K562 (cell line): ENCODE measurements around the gene GIGYF1. TPM values are rescaled to one million over a fixed set of nuclear protein-coding genes. Genes with fewer than 3 reads are reported as not detected.

Experiments
- CEBPB ChIP-seq: fragments of 450-650 bp; IDR thresholded peaks from 2 replicates; pipeline ENCODE4 v1.6.1; 2016; ENCODE audit warnings: missing genetic modification characterization, missing compliant biosample characterization
- CXXC5 ChIP-seq: fragments of 250-450 bp; sonication (Bioruptor Pico); IDR thresholded peaks from 2 replicates; pipeline ENCODE4 v1.8.0; 2022; ENCODE audit warnings: inconsistent platforms, mild to moderate bottlenecking, moderate library complexity
- EWSR1 ChIP-seq: fragments of 450-650 bp; IDR thresholded peaks from 2 replicates; pipeline ENCODE4 v1.6.1; 2018; ENCODE audit warnings: borderline replicate concordance, mild to moderate bottlenecking, low read depth, moderate library complexity; ENCODE audit not compliant: partially characterized antibody
- MCM7 ChIP-seq, 2 experiments: fragments of 450-650 bp; IDR thresholded peaks; 2 replicates each; pipeline ENCODE4 v1.6.1; 2016 to 2018
- NELFE ChIP-seq: IDR thresholded peaks from 2 replicates; pipeline ENCODE4 v1.6.1; 2011; ENCODE audit warnings: mild to moderate bottlenecking; ENCODE audit not compliant: insufficient read depth, insufficient read length
- OTX1 ChIP-seq: fragments of 450-650 bp; formaldehyde crosslinking; IDR thresholded peaks from 2 replicates; pipeline ENCODE4 v1.4.0; 2022; ENCODE audit warnings: mild to moderate bottlenecking
- RFX1 ChIP-seq: fragments of 450-650 bp; IDR thresholded peaks from 2 replicates; pipeline ENCODE4 v1.6.1; 2016; ENCODE audit warnings: mild to moderate bottlenecking, moderate library complexity
- RFX5 ChIP-seq: IDR thresholded peaks from 2 replicates; pipeline ENCODE4 v1.6.1; 2011; ENCODE audit warnings: low read depth, mild to moderate bottlenecking, improper control_type of control experiment, low read length
- SETDB1 ChIP-seq: IDR thresholded peaks from one replicate; pipeline ENCODE4 v1.6.1; 2012; ENCODE audit warnings: low read length, control low read depth, inconsistent platforms
- SIN3B ChIP-seq: fragments of 450-650 bp; IDR thresholded peaks from 2 replicates; pipeline ENCODE4 v1.6.1; 2017; ENCODE audit warnings: low read depth, mild to moderate bottlenecking, moderate library complexity
- ZBED1 ChIP-seq: IDR thresholded peaks from 2 replicates; pipeline ENCODE4 v1.6.1; 2014
- ZBTB1 ChIP-seq: sonication (generic); formaldehyde crosslinking; IDR thresholded peaks from 2 replicates; pipeline ENCODE4 v1.8.1; 2023; ENCODE audit warnings: missing genetic modification reagents, low read depth, mild to moderate bottlenecking, borderline replicate concordance
- ZNF146 ChIP-seq: IDR thresholded peaks from one replicate; pipeline ENCODE4 v1.6.1; 2018; ENCODE audit warnings: missing compliant biosample characterization; ENCODE audit not compliant: unreplicated experiment
- ZNF224 ChIP-seq: sonication (generic); formaldehyde crosslinking; IDR thresholded peaks from 2 replicates; pipeline ENCODE4 v1.8.0; 2022; ENCODE audit warnings: mild to moderate bottlenecking, missing genetic modification reagents
- ZNF354B ChIP-seq: fragments of 250-450 bp; sonication (Bioruptor Pico); IDR thresholded peaks from 2 replicates; pipeline ENCODE4 v1.4.0; 2020
- ZNF551 ChIP-seq: fragments of 250-450 bp; sonication (Bioruptor Pico); IDR thresholded peaks from 2 replicates; pipeline ENCODE4 v1.5.0; 2021; ENCODE audit warnings: mild to moderate bottlenecking, moderate library complexity
- ZNF780A ChIP-seq: fragments of 250-450 bp; sonication (Bioruptor Pico); IDR thresholded peaks from 2 replicates; pipeline ENCODE4 v1.5.0; 2021; ENCODE audit warnings: mild to moderate bottlenecking
- polyA plus RNA-seq, 8 experiments: library from polyadenylated mRNA; depleted of rRNA in 4 of 8; stranded (reverse) in 5 of 8; unstranded in 3 of 8; fragments of >200 nt; fragmentation: Nextera tagmentation in 2 of 8; fragmentation: Illumina TruSeq in 1 of 8; extraction: Ambion mirVana in 2 of 8; extraction: Trizol in 1 of 8; gene quantifications; 2 replicates each; pipeline versions ENCODE4 v1.2.1 to v1.2.3, GENCODE V29; 2011 to 2014; ENCODE audit warnings: inconsistent platforms in 1 of 8, missing spikeins in 1 of 8
- total RNA-seq, 7 experiments: library from RNA; depleted of rRNA in 6 of 7; stranded (reverse); fragments of >200 nt in 6 of 7; fragmentation: Illumina TruSeq in 2 of 7; extraction: Trizol in 2 of 7; gene quantifications; 2 replicates each; pipeline versions ENCODE4 v1.2.1 to v1.2.3, GENCODE V29; 2011 to 2021; ENCODE audit warnings: low replicate concordance in 1 of 7
- TF ChIP-seq, protein P1 (sequence below): fragments of 450-650 bp; IDR thresholded peaks from 2 replicates; pipeline ENCODE4 v1.6.1; 2017; ENCODE audit warnings: antibody characterized with exemption, mild to moderate bottlenecking
- TF ChIP-seq, protein P2 (sequence below): sonication (generic); formaldehyde crosslinking; IDR thresholded peaks from 2 replicates; pipeline ENCODE4 v1.8.1; 2022; ENCODE audit warnings: missing genetic modification reagents

Gene GIGYF1
- total and polyA plus RNA-seq, 9 of the 15 experiments (the other 6 are each of a cell fraction or from before 2014, with no cell fraction given) = 0.56 to 76.2 (median 16.8) TPM

DNA sequence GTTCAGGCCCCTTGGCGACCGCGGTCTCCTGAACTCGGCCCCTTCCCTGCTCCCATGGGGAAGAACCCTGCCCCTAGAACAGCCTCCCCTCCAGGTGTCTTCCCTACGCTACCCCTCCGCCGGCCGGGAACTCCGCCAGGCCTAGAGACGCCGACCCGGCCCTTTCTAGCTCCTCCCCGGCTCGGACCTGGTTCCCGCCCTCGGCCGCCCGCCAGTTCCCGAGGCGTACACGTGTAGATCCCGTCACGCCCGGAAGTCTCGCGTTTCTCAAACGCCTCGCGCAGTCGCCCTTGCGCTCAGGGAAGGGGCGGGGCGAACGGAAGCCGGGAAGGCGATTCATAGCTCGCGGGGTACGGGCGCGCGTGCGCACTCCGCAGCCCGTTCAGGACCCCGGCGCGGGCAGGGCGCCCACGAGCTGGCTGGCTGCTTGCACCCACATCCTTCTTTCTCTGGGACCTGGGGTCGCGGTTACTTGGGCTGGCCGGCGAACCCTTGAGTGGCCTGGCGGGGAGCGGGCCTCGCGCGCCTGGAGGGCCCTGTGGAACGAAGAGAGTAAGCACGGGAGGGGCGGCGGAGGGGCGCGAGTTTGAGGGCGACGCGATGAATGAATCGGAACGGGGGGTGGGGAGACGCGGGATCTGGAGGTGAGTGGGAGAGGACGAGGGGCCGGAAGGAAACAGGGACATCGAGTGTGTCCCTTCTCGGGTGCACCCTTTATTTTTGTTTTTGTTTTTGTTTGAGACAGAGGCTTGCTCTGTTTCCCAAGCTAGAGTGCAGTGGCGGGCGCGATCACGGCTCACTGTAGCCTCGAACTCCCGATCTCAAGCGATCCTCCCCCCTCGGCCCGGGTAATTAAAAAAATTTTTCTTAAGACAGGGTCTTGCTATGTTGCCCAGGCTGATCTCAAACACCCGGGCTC is 12.0 kb upstream of the GIGYF1 start, which contains the start of gene POP7 (continued):
- TF ChIP-seq NELFE = no peak
- no peak for TF ChIP-seq SETDB1
- peak; percentile 81; the same call in 1 of the 2 replicates for TF ChIP-seq OTX1 (CRISPR knock-in tag)
- TF ChIP-seq MCM7 (IDR thresholded peaks at IDR 0.05) = no peak
- TF ChIP-seq RFX5 = no peak
- no peak for TF ChIP-seq RFX1
- TF ChIP-seq SIN3B = peak; percentile 65; the same call in 1 of the 2 replicates
- no peak for TF ChIP-seq ZNF780A
- TF ChIP-seq ZNF551 (CRISPR knock-in tag) = no peak
- no peak for TF ChIP-seq EWSR1
- TF ChIP-seq, protein P1, sequence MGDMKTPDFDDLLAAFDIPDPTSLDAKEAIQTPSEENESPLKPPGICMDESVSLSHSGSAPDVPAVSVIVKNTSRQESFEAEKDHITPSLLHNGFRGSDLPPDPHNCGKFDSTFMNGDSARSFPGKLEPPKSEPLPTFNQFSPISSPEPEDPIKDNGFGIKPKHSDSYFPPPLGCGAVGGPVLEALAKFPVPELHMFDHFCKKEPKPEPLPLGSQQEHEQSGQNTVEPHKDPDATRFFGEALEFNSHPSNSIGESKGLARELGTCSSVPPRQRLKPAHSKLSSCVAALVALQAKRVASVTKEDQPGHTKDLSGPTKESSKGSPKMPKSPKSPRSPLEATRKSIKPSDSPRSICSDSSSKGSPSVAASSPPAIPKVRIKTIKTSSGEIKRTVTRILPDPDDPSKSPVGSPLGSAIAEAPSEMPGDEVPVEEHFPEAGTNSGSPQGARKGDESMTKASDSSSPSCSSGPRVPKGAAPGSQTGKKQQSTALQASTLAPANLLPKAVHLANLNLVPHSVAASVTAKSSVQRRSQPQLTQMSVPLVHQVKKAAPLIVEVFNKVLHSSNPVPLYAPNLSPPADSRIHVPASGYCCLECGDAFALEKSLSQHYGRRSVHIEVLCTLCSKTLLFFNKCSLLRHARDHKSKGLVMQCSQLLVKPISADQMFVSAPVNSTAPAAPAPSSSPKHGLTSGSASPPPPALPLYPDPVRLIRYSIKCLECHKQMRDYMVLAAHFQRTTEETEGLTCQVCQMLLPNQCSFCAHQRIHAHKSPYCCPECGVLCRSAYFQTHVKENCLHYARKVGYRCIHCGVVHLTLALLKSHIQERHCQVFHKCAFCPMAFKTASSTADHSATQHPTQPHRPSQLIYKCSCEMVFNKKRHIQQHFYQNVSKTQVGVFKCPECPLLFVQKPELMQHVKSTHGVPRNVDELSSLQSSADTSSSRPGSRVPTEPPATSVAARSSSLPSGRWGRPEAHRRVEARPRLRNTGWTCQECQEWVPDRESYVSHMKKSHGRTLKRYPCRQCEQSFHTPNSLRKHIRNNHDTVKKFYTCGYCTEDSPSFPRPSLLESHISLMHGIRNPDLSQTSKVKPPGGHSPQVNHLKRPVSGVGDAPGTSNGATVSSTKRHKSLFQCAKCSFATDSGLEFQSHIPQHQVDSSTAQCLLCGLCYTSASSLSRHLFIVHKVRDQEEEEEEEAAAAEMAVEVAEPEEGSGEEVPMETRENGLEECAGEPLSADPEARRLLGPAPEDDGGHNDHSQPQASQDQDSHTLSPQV = no peak
- no peak for TF ChIP-seq ZNF146 (CRISPR knock-in tag)
- TF ChIP-seq, protein P2, sequence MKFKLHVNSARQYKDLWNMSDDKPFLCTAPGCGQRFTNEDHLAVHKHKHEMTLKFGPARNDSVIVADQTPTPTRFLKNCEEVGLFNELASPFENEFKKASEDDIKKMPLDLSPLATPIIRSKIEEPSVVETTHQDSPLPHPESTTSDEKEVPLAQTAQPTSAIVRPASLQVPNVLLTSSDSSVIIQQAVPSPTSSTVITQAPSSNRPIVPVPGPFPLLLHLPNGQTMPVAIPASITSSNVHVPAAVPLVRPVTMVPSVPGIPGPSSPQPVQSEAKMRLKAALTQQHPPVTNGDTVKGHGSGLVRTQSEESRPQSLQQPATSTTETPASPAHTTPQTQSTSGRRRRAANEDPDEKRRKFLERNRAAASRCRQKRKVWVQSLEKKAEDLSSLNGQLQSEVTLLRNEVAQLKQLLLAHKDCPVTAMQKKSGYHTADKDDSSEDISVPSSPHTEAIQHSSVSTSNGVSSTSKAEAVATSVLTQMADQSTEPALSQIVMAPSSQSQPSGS (CRISPR knock-in tag) = no peak
- TF ChIP-seq CXXC5 (CRISPR knock-in tag) = peak; percentile 89
- no peak for TF ChIP-seq CEBPB (tag)
- TF ChIP-seq ZNF354B (CRISPR knock-in tag) = no peak
- no peak for TF ChIP-seq ZBED1
- 0 out of 2 replicates have a peak, but pooled peaks have one; percentile 52 for TF ChIP-seq ZBTB1 (CRISPR knock-in tag)
- no peak for TF ChIP-seq ZNF224 (CRISPR knock-in tag)
